Measurements from ENCODE around the gene TET2.
"Not testable (repeated sequence)": the region's sequence is repeated elsewhere in the genome, so short reads cannot be mapped to it uniquely, and the experiment has no call there.

The TET2 gene

DNA sequence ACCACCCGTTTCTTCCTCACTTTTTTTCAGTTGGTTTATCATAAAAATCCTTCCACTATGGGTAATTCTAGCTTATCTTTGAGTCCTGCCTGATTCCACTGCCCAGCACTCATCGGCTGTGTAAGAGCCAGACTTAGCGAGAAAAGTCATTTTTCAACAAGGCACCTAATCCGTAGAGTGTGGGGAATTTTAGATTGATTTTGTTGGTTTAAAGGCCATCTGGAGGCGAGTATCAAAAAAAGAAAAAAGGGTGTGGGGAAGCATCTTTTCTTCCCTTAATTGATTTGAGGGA is 134.4 kb downstream of the TET2 start:
- no peak for DNase-seq (ENCODE audit: low read depth)
- no peak overlapping the region for H3K4me3 ChIP-seq (ENCODE audit: control insufficient read depth, low read depth, low read length)
- TF ChIP-seq, protein P1, sequence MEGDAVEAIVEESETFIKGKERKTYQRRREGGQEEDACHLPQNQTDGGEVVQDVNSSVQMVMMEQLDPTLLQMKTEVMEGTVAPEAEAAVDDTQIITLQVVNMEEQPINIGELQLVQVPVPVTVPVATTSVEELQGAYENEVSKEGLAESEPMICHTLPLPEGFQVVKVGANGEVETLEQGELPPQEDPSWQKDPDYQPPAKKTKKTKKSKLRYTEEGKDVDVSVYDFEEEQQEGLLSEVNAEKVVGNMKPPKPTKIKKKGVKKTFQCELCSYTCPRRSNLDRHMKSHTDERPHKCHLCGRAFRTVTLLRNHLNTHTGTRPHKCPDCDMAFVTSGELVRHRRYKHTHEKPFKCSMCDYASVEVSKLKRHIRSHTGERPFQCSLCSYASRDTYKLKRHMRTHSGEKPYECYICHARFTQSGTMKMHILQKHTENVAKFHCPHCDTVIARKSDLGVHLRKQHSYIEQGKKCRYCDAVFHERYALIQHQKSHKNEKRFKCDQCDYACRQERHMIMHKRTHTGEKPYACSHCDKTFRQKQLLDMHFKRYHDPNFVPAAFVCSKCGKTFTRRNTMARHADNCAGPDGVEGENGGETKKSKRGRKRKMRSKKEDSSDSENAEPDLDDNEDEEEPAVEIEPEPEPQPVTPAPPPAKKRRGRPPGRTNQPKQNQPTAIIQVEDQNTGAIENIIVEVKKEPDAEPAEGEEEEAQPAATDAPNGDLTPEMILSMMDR (conservative IDR thresholded peaks at IDR 0.05; ENCODE audit: control insufficient read depth, insufficient read depth, low read depth, low read length): no peak

DNA sequence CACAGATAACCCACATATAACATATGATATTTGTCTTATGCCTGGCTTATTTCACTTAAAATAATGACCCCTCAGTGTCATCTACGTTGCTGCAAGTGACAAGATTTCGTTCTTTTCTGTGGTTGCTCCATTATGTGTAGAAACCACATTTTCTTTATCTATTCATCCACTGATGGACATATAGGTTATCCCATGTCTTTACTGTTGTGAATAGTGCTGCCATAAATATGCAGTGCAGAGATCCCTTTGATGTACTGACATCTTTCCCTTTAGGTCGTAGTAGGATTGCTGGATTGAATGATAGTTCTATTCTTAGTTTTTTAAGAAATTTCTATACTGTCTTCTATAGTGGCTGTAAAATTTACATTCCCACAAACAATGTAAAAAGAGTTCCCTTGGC is 135.8 kb downstream of the TET2 start:
- no peak overlapping the region for H3K4me3 ChIP-seq (ENCODE audit: control insufficient read depth, low read depth, low read length)
- TF ChIP-seq, protein P1 (conservative IDR thresholded peaks at IDR 0.05; ENCODE audit: control insufficient read depth, insufficient read depth, low read depth, low read length): no peak
- DNase-seq (ENCODE audit: low read depth): no peak

DNA sequence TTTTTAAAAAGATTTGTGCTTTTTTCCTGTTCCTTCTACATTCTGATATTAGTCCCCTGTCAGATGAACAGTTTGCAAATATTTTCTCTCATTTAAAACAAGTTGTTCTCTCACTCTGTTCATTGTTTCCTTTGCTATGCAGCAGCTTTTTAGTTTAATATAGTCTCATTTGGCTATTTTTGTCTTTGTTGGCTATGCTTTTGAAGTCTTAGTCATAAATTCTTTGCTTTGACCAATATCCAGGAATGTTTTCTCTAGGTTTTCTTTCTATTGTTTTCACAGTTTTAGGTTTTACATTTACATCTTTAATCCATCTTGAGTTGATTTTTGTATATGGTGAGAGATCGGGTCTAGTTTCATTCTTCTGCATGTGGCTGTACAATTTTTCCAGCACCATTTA is 136.8 kb downstream of the TET2 start:
- DNase-seq (ENCODE audit: low read depth): peak; percentile 12
- H3K4me3 ChIP-seq (ENCODE audit: control insufficient read depth, low read depth, low read length): no peak overlapping the region
- TF ChIP-seq, protein P1 (conservative IDR thresholded peaks at IDR 0.05; ENCODE audit: control insufficient read depth, insufficient read depth, low read depth, low read length): no peak

DNA sequence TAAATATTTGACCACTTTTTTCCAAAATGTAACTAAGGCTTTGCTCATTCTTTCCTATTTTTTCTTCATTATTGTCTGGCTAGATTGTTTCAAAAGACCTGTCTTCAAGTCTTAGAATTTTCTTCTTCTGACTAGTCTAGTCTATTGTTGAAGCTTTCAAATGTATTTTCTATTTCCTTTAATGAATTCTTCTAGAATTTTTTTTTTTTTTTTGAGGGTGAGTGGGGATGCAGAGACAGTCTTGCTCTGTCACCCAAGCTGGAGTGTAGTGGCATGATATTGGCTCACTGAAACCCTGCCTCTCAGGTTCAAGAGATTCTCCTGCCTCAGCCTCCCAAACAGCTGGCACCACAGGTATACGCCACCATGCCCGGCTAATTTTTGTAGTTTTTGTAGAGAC is 141.4 kb downstream of the TET2 start:
- DNase-seq (ENCODE audit: low read depth): no peak
- TF ChIP-seq, protein P1 (conservative IDR thresholded peaks at IDR 0.05; ENCODE audit: control insufficient read depth, insufficient read depth, low read depth, low read length): no peak
- H3K4me3 ChIP-seq (ENCODE audit: control insufficient read depth, low read depth, low read length): no peak overlapping the region

DNA sequence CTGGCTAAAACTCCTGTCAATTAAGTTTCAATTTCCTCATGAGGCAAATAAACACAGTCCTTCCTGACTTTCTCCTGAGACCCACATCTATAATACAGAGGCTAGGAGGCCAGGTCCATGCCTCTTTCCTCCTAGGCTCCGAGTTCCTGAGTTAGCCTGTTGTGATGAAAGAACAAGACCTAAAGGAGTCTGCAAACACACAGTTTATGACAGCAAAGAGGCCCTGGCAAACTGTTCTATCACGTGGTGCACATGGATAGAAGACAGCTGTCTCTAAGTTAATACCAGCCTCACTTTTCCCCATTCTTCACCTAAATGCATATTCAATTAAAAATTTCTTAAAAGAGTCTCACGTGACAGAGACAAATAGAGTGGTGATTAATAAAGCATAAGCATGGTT is 145.2 kb downstream of the TET2 start:
- H3K4me3 ChIP-seq (ENCODE audit: control insufficient read depth, low read depth, low read length): no peak overlapping the region
- DNase-seq (ENCODE audit: low read depth): no peak
- TF ChIP-seq, protein P1 (conservative IDR thresholded peaks at IDR 0.05; ENCODE audit: control insufficient read depth, insufficient read depth, low read depth, low read length): no peak

DNA sequence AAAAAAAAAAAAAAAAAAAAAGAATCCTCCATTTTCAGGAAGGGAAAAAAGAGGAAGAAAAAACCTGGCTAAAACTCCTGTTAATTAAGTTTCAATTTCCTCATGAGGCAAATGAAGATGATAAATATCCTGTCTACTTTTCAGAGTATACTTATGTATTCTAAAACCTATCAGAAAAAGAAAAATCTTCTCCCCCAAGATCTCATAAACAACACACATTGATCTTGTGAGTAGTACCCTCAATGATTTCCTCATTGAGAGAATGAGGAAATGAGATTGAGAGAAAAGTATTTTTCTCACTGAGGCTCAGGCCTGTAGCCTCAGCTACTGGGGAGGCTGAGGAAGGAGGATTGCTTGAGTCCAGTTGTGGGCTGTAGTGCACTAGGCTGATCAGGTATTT is 146.7 kb downstream of the TET2 start:
- no peak overlapping the region for H3K4me3 ChIP-seq (ENCODE audit: control insufficient read depth, low read depth, low read length)
- no peak for DNase-seq (ENCODE audit: low read depth)
- TF ChIP-seq, protein P1 (conservative IDR thresholded peaks at IDR 0.05; ENCODE audit: control insufficient read depth, insufficient read depth, low read depth, low read length): no peak

DNA sequence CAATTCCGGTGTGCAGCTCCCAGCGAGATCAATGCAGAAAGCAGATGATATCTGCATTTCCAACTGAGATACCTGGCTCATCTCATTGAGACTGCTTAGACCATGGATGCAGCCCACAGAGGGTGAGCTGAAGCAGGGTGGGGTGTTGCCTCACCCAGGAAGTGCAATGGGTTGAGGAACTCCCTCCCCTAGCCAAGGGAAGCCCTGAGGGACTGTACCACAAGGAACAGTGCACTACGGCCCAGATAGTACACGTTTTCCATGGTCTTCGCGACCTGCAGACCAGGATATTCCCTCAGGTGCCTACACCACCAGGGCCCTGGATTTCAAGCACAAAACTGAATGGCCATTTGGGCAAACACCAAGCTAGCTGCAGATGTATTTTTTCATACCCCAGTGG is 150.0 kb downstream of the TET2 start:
- no peak for DNase-seq (ENCODE audit: low read depth)
- TF ChIP-seq, protein P1 (conservative IDR thresholded peaks at IDR 0.05; ENCODE audit: control insufficient read depth, insufficient read depth, low read depth, low read length): no peak
- H3K4me3 ChIP-seq (ENCODE audit: control insufficient read depth, low read depth, low read length): no peak overlapping the region

DNA sequence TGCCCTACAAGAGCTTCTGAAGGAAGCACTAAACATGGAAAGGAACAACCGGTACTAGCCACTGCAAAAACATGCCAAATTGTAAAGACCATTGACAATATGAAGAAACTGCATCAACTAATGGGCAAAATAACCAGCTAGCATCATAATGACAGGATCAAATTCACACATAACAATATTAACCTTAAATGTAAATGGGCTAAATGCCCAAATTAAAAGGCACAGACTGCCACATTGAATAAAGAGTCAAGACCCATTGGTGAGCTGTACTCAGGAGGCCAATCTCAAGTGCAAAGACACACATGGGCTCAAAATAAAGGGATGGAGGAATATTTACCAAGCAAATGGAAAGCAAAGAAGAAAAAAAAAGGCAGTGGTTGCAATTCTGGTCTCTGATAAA is 152.4 kb downstream of the TET2 start:
- DNase-seq (ENCODE audit: low read depth); H3K4me3 ChIP-seq (ENCODE audit: control insufficient read depth, low read depth, low read length): not testable (repeated sequence)

Data from fibroblast of mammary gland (primary cell).